KMS-11 (cell line): ENCODE results near the gene BCL2A1.

Experiments
- H2AFZ ChIP-seq: fragments of 200-600 bp; sonication (generic); 2 replicates; pipeline ENCODE4 v1.6.1; 2016; ENCODE audit warnings: antibody characterized with exemption, mixed run types, low read depth
- H3K27ac ChIP-seq: fragments of 200-600 bp; sonication (generic); 2 replicates; pipeline ENCODE4 v1.6.1; 2016; ENCODE audit warnings: mild to moderate bottlenecking, mixed run types
- H3K27me3 ChIP-seq: fragments of 200-600 bp; sonication (generic); 2 replicates; pipeline ENCODE4 v1.6.1; 2017; ENCODE audit warnings: mild to moderate bottlenecking, low read depth, mixed run types, moderate library complexity; ENCODE audit not compliant: insufficient read depth
- H3K36me3 ChIP-seq: fragments of 200-600 bp; sonication (generic); 2 replicates; pipeline ENCODE4 v1.6.1; 2017; ENCODE audit warnings: mild to moderate bottlenecking, mixed run types; ENCODE audit not compliant: insufficient read depth
- H3K4me1 ChIP-seq: fragments of 200-600 bp; sonication (generic); 2 replicates; pipeline ENCODE4 v1.6.1; 2016; ENCODE audit warnings: mild to moderate bottlenecking, low read depth, mixed run types; ENCODE audit not compliant: poor library complexity, severe bottlenecking
- H3K4me2 ChIP-seq: fragments of 200-600 bp; sonication (generic); 2 replicates; pipeline ENCODE4 v1.7.0; 2016; ENCODE audit warnings: mild to moderate bottlenecking, mixed run types
- H3K4me3 ChIP-seq: fragments of 200-600 bp; sonication (generic); IDR thresholded peaks from 2 replicates; pipeline ENCODE4 v1.6.1; 2017; ENCODE audit warnings: low read depth, low read length, mixed read lengths; ENCODE audit not compliant: insufficient read depth
- H3K79me2 ChIP-seq: fragments of 200-600 bp; sonication (generic); 2 replicates; pipeline ENCODE4 v1.6.1; 2016; ENCODE audit warnings: low read depth, mixed run types; ENCODE audit not compliant: insufficient read depth
- H3K9ac ChIP-seq: fragments of 200-600 bp; sonication (generic); 2 replicates; pipeline ENCODE4 v1.6.1; 2016; ENCODE audit warnings: mild to moderate bottlenecking, mixed run types
- H4K20me1 ChIP-seq: fragments of 200-600 bp; sonication (generic); 2 replicates; pipeline ENCODE4 v1.6.1; 2016; ENCODE audit warnings: mild to moderate bottlenecking, mixed run types; ENCODE audit not compliant: insufficient read depth
- TF ChIP-seq, protein P1 (sequence below): fragments of 200-600 bp; sonication (generic); conservative IDR thresholded peaks from 2 replicates; pipeline ENCODE4 v1.6.1; 2017; ENCODE audit warnings: low read depth, mild to moderate bottlenecking, antibody characterized with exemption, low read length, moderate library complexity, mixed read lengths

The BCL2A1 gene

DNA sequence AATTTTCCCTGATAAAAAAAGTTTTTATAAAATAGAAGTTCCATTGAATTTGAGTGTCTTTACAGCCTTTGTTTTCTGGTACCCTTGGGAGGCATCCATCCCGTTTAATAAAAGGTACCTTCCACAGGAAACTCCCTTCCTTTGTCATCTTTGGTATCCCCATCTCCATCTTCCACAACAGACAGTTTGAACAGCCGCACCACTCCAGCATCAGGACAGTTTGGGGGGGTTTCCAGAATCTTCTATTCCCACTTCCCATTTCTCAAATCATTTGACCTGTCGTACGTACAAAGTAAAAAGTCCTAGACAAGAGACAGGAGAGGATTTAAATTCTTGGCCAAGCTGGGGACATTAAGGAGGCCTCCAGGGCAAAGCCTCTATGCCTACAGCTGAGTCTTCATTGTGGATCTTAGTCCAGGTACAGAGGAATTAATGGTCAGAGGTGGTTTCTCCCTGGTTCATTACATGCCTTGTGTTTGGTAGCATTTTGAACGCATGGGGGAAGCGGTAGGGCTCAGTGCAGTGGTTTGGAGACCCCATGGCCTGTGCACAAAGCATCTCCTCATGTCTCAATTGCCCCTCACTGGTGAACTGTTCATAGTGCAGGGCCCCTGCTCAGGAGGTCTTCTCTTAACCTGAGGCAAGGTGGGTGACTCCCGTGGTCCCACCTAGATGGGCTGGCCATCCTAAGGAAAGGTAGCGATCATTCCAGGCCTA lies 19.4 kb upstream of the BCL2A1 start:
- Histone ChIP-seq H3K27ac (no peak overlapping the region), H3K4me1 (no peaks in the 10 kb centered on the region), H3K79me2 (no peaks in the 10 kb centered on the region), H3K36me3 (no peaks in the 10 kb centered on the region), H3K9ac (no peak overlapping the region), H3K4me3 (no peak overlapping the region), H3K4me2 (no peak overlapping the region), H3K27me3 (no peaks in the 10 kb centered on the region), H4K20me1 (no peaks in the 10 kb centered on the region), H2AFZ (no peak overlapping the region)
- TF ChIP-seq, protein P1, sequence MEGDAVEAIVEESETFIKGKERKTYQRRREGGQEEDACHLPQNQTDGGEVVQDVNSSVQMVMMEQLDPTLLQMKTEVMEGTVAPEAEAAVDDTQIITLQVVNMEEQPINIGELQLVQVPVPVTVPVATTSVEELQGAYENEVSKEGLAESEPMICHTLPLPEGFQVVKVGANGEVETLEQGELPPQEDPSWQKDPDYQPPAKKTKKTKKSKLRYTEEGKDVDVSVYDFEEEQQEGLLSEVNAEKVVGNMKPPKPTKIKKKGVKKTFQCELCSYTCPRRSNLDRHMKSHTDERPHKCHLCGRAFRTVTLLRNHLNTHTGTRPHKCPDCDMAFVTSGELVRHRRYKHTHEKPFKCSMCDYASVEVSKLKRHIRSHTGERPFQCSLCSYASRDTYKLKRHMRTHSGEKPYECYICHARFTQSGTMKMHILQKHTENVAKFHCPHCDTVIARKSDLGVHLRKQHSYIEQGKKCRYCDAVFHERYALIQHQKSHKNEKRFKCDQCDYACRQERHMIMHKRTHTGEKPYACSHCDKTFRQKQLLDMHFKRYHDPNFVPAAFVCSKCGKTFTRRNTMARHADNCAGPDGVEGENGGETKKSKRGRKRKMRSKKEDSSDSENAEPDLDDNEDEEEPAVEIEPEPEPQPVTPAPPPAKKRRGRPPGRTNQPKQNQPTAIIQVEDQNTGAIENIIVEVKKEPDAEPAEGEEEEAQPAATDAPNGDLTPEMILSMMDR = no peak

DNA sequence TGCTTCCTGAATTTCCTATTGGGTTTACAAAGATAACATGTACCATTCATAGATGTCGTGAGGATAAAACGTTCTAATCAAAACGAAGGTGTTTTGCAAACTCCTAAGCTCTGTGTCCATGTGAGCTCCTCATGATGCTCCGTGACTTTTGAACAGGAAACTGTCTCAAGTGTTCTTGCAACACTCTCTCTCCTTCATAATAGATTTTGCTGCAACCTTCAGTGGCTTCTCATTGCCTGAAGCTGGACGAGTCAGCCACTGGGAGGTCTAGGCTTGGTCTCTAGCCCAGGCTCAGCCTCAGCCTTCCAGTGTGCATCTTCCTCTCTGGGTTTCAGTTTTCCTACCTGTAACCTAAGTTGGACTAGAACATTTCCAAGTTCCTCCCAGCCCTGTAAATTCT lies 18.7 kb upstream of the BCL2A1 start:
- H3K4me2 ChIP-seq = no peak overlapping the region
- H3K4me3 ChIP-seq = no peak overlapping the region
- H3K79me2 ChIP-seq = no peaks in the 10 kb centered on the region
- TF ChIP-seq, protein P1 = no peak
- no peak overlapping the region for H3K27ac ChIP-seq
- H3K9ac ChIP-seq = no peak overlapping the region
- H3K4me1 ChIP-seq = no peaks in the 10 kb centered on the region
- H3K36me3 ChIP-seq = no peaks in the 10 kb centered on the region
- H3K27me3 ChIP-seq = no peaks in the 10 kb centered on the region
- H2AFZ ChIP-seq = no peak overlapping the region
- H4K20me1 ChIP-seq = no peaks in the 10 kb centered on the region

DNA sequence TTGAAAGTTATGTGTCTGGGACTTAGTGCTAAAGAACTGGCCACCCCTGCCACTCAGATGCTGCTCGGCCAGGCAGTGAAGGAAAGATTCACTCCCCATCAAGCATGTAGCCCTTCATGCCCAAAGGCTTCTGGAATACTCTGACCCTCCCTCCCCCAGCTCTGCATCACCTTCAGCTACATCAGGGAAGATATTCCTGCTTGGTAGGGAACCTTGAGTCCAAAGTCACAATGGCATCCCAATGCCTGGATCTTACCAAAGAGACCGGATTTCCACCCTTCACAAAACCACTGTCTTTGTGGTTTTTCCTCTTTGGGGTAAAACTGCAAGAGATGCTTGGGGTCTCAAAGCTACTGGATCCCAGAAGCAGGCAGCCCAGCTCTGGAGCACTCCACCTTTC lies 18.2 kb upstream of the BCL2A1 start:
- H2AFZ ChIP-seq = no peak overlapping the region
- no peaks in the 10 kb centered on the region for H4K20me1 ChIP-seq
- TF ChIP-seq, protein P1 = no peak
- H3K9ac ChIP-seq = no peak overlapping the region
- H3K4me3 ChIP-seq = no peak overlapping the region
- no peaks in the 10 kb centered on the region for H3K4me1 ChIP-seq
- no peak overlapping the region for H3K4me2 ChIP-seq
- no peak overlapping the region for H3K27ac ChIP-seq
- H3K36me3 ChIP-seq = no peaks in the 10 kb centered on the region
- H3K79me2 ChIP-seq = no peaks in the 10 kb centered on the region
- H3K27me3 ChIP-seq = peaks cover 1% of the 10 kb centered on the region

DNA sequence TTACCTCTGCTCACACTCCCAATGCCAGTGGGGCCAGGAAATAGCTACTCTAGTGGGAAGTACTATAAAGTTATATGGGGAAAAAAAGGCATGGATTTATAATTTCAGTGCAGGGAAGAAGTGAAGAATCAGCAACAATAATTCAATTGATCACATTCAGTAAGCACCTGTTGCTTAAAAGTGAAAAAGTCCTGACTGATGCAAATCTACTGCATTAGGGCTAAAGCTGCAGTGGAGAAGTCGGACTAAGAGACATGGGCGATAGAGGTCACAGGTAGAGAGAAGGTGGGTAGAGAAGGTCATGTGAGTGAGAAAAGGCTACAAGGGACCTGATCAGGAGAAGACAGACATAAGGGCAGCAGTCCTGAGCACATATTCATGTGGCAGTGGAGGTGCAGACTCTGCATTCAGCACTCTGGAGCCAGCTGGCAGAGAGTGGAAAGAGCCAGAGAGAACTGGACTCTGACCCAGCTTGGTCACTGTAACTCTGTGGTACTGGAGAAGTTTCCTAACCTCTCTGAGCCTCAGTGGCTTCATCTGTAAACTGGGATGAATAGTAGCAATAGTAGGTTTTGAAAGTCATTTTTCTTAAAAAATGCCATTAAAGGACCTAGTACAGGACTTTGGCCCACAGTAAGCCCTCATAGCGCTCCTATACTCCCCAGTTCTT lies 17.6 kb upstream of the BCL2A1 start:
- Histone ChIP-seq H3K79me2 (no peaks in the 10 kb centered on the region), H3K4me3 (no peak overlapping the region), H3K27me3 (peaks cover 4% of the 10 kb centered on the region), H3K4me2 (no peak overlapping the region), H2AFZ (no peak overlapping the region), H3K36me3 (no peaks in the 10 kb centered on the region), H4K20me1 (no peaks in the 10 kb centered on the region), H3K27ac (no peak overlapping the region), H3K9ac (no peak overlapping the region), H3K4me1 (no peaks in the 10 kb centered on the region)
- TF ChIP-seq, protein P1 = no peak
